NCI-H774 (cell line): Measurements from ENCODE around the gene MMP24.
"Not testable (repeated sequence)": the region's sequence is repeated elsewhere in the genome, so short reads cannot be mapped to it uniquely, and the experiment has no call there.

Source experiments
- DNase-seq: peaks from one replicate; lab custom pipeline; 2025; lab: John Stamatoyannopoulos, UW

MMP24 gene

DNA sequence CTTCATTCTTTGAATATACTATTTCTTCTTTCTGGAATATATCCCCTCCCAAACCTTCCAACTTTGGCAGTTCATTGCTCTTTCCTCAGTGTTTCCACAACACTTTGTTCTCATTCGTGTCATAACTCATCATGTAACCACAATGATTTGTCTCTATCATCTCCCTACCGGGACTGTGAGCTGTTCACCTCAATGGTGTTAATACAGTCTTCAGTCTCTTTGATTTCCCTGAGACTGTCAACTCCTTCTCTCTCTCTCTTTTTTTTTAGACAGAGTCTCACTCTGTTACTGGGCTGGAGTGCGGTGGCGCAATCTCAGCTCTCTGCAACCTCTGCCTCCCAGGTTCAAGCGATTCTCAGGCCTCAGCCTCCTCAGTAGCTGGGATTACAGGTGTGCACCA lies 2.5 kb upstream of the MMP24 start:
- DNase-seq, result no peak

GRCh38 chr20:35224536-35224935 lies 2.0 kb upstream of the MMP24 start:
- no peak for DNase-seq

GRCh38 chr20:35225319-35226125 lies 968 bp upstream of the MMP24 start:
- no peak for DNase-seq

- DNase-seq, result no peak
Observed at GRCh38 chr20:35226884-35227681, 593 bp downstream of the MMP24 start.

GRCh38 chr20:35232575-35232974 lies 6.1 kb downstream of the MMP24 start:
- DNase-seq, result no peak

DNA sequence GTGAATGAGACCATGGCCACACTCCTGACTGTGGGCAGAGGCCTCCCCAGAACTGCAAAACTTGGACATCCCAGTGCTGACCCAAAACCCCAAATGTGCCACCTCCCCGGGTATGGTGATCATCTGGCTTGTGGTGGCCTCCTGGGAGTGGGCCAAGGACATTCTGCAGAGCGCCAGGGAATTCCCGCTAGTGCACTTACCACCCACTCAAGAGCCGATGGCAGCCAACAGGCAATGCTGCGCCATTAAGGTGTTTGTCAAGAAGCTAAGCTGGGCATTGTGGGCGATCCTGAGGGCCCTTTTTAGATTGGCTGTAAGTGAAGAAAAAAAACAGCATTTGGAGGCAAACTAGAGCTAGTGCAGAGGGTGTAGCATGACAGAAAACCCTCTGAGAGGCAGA lies 9.4 kb downstream of the MMP24 start:
- no peak for DNase-seq

GRCh38 chr20:35237486-35237885 lies 11.0 kb downstream of the MMP24 start:
- DNase-seq, result no peak

GRCh38 chr20:35238170-35238569 lies 11.7 kb downstream of the MMP24 start:
- no peak for DNase-seq

DNA sequence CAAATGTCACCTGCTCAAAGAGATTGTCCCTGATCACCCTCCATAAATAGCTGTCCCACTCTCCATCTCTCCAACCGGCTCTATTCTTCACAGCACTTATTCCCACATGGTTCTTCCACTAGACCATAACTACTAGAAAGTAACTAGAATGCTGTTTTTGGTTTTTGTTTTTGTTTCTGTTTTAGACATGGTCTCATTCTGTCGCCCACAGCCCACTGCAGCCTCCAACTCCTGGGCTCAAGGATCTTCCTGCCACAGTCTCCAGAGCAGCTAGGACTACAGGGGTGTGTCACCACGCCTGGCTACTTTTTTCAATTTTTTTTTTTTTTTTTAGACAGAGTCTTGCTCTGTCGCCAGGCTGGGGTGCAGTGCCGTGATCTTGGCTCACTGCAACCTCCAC lies 12.2 kb downstream of the MMP24 start:
- no peak for DNase-seq

DNA sequence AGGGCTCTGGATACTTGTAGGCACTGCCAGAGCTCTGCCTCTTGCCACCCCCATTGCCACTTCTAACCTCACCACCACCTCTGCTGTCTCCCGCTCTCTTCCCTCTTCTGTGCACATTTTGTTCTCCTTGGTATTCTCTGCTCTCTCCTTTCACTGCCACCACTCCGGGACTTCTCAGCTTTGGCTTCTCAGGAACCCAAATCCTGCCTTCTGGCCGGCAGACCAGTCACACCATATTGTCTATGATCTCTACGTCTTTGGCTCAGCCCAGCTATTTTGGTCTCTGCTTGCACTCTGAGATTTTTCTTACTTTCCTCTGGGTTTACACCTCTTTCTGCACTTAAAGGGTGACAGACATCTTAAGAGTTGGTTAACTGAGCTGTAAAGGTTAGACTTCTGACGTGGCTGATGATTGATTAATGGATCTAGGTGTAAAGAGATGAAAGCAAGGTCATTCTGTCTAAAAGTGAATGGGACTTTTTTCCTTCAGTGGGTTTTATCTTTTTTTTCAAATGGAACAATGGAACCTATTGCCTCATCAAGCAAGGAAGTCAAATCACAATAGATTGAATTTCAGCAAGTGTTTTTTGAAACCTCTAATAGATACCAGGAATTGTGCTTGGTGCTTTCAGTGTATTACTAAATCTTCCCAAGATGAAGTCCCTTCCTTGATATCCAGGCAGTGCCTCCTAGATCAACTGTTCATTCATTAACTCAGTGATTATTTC lies 13.8 kb downstream of the MMP24 start:
- DNase-seq, result no peak

GRCh38 chr20:35240811-35241293 lies 14.4 kb downstream of the MMP24 start:
- DNase-seq, result no peak

DNA sequence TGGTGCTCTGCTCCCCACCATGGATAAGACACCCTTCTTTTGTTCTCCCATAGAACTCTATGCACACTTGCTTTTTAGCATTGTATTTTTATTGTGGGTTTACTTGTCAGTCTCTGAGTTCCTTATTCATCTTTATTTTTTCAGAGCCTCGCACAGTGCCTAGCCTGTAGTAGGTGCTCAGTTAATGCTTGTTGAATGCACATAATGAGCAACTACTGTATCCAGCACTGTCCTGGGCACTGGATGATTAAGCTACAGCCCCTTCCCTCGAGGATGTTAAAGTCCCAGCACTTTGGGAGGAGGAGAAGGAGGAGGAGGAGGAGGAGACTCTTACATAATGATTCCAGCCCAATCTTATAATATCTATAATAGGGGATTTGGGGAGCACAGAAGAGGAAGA lies 16.8 kb downstream of the MMP24 start:
- no peak for DNase-seq

GRCh38 chr20:35243986-35244385 lies 17.5 kb downstream of the MMP24 start:
- DNase-seq, result no peak

DNA sequence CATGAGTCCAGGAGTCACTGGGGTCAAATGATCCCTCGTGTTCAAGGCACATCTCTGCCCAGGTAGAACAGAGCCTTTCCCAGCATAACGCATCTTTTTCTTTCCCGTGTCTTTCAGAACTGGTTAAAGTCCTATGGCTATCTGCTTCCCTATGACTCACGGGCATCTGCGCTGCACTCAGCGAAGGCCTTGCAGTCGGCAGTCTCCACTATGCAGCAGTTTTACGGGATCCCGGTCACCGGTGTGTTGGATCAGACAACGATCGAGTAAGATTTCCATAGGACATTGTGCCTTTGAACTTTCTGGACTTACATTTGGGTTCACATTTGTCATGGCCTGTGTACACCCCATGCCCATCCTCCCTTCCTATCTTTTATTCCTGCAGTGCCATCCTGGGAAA lies 20.2 kb downstream of the MMP24 start:
- DNase-seq, result no peak

- no peak for DNase-seq
Observed at GRCh38 chr20:35248641-35249475, 22.4 kb downstream of the MMP24 start.

GRCh38 chr20:35251613-35251940 lies 25.1 kb downstream of the MMP24 start:
- no peak for DNase-seq

- DNase-seq, result no peak
Observed at GRCh38 chr20:35252037-35252461, 25.6 kb downstream of the MMP24 start.

- DNase-seq, result not testable (repeated sequence)
Observed at GRCh38 chr20:35252598-35252997, 26.1 kb downstream of the MMP24 start.

DNA sequence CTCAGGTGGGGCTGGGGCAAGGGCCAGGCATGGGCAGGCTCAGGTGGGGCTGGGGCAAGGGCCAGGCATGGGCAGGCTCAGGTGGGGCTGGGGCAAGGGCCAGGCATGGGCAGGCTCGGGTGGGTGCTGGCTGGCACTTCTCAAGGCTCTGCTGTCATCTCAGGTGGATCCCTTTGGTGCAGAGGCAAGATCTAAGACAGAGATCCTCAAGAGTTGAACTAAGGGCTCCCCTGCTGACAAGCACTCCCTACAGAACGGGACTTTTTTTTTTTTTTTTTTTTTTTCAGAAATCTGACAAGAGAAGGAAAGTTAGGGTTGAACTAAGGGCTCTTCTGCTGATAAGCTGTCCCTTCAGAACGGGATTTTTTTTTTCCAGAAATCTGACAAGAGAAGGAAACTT lies 26.5 kb downstream of the MMP24 start:
- no peak for DNase-seq

DNA sequence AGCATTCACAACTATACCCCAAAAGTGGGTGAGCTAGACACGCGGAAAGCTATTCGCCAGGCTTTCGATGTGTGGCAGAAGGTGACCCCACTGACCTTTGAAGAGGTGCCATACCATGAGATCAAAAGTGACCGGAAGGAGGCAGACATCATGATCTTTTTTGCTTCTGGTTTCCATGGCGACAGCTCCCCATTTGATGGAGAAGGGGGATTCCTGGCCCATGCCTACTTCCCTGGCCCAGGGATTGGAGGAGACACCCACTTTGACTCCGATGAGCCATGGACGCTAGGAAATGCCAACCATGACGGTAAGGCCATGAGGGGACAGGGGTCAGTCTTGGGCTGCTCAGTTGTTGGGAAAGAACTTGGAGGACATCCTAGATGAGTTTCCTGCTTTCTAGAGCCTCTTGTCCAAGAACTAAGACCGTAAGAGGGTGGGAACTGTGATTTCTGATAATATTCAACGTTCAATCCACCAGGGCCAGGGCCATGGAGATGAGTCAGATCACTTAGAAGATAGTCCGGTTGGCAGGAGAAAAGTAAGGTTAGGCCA lies 28.0 kb downstream of the MMP24 start:
- no peak for DNase-seq

- no peak for DNase-seq
Observed at GRCh38 chr20:35257175-35257909, 30.9 kb downstream of the MMP24 start.
